HEK293 (cell line): ENCODE results near the gene MYO1D.
"Not testable (repeated sequence)": the region's sequence is repeated elsewhere in the genome, so short reads cannot be mapped to it uniquely, and the experiment has no call there.

Source experiments
- CTCF ChIA-PET: fragments of 350-600 bp; formaldehyde crosslinking; extraction: SDS; loops from one replicate; lab custom pipeline; 2021; ENCODE audit warnings: antibody characterized with exemption; lab: Yijun Ruan, JAX
- POLR2A ChIA-PET: fragments of 300-600 bp; formaldehyde crosslinking; extraction: SDS; loops from one replicate; lab custom pipeline; 2020; ENCODE audit warnings: antibody characterized with exemption, inconsistent platforms; lab: Yijun Ruan, JAX
- H3K27ac ChIP-seq: fragments of 200-500 bp; sonication (Bioruptor generic); 2 replicates; pipeline ENCODE4 v1.5.1; 2014; ENCODE audit warnings: low read depth, low read length, control low read depth, inconsistent platforms; ENCODE audit errors: extremely low read depth
- H3K36me3 ChIP-seq, 2 experiments: fragments of 200-500 bp in 1 of 2; sonication (Bioruptor generic) in 1 of 2; 1 replicate in 1 of 2; 2 replicates in 1 of 2; pipeline ENCODE4 v1.5.1; 2014 to 2017; ENCODE audit warnings: inconsistent platforms in 2 of 2, low read length in 2 of 2; ENCODE audit not compliant: control insufficient read depth in 2 of 2, insufficient read depth in 1 of 2
- H3K4me1 ChIP-seq: fragments of 200-500 bp; sonication (Bioruptor generic); 2 replicates; pipeline ENCODE4 v1.5.1; 2014; ENCODE audit warnings: mild to moderate bottlenecking, low read length, inconsistent platforms; ENCODE audit not compliant: control insufficient read depth, insufficient read depth
- H3K4me3 ChIP-seq: 2 replicates; pipeline ENCODE4 v1.5.1; 2011; ENCODE audit warnings: low read depth, mild to moderate bottlenecking, control low read depth, low read length, moderate library complexity
- H3K9me3 ChIP-seq: fragments of 200-500 bp; sonication (Bioruptor generic); 2 replicates; pipeline ENCODE4 v1.5.1; 2014; ENCODE audit warnings: low read depth, low read length, inconsistent platforms; ENCODE audit not compliant: control insufficient read depth, insufficient read depth
- BCL11B ChIP-seq: fragments of 450-650 bp; formaldehyde crosslinking; IDR thresholded peaks from 2 replicates; pipeline ENCODE4 v1.5.1; 2016; ENCODE audit warnings: low read depth, missing biosample characterization, missing genetic modification characterization
- ZNF146 ChIP-seq: fragments of 450-650 bp; formaldehyde crosslinking; IDR thresholded peaks from 2 replicates; pipeline ENCODE4 v1.5.1; 2016; ENCODE audit warnings: missing biosample characterization, missing genetic modification characterization
- ZNF221 ChIP-seq: fragments of 450-650 bp; formaldehyde crosslinking; IDR thresholded peaks from 2 replicates; pipeline ENCODE4 v1.5.1; 2017; ENCODE audit warnings: missing biosample characterization, missing genetic modification characterization, borderline replicate concordance
- ZNF37A ChIP-seq: fragments of 450-650 bp; IDR thresholded peaks from 2 replicates; pipeline ENCODE4 v1.5.1; 2018; ENCODE audit warnings: missing biosample characterization, missing genetic modification characterization
- ZNF48 ChIP-seq: fragments of 450-650 bp; formaldehyde crosslinking; IDR thresholded peaks from 2 replicates; pipeline ENCODE4 v1.5.1; 2016; ENCODE audit warnings: missing biosample characterization, missing genetic modification characterization
- ZNF530 ChIP-seq: fragments of 450-650 bp; formaldehyde crosslinking; IDR thresholded peaks from 2 replicates; pipeline ENCODE4 v1.5.1; 2016; ENCODE audit warnings: low read depth, missing biosample characterization, missing genetic modification characterization
- ZNF561 ChIP-seq: fragments of 450-650 bp; IDR thresholded peaks from 2 replicates; pipeline ENCODE4 v1.5.1; 2018; ENCODE audit warnings: missing biosample characterization, missing genetic modification characterization, borderline replicate concordance
- ZNF600 ChIP-seq: fragments of 450-650 bp; formaldehyde crosslinking; IDR thresholded peaks from 2 replicates; pipeline ENCODE4 v1.5.1; 2016; ENCODE audit warnings: missing biosample characterization, missing genetic modification characterization
- ZNF623 ChIP-seq: fragments of 450-650 bp; formaldehyde crosslinking; IDR thresholded peaks from 2 replicates; pipeline ENCODE4 v1.5.1; 2016; ENCODE audit warnings: missing biosample characterization, missing genetic modification characterization
- ZNF785 ChIP-seq: fragments of 450-650 bp; formaldehyde crosslinking; IDR thresholded peaks from 2 replicates; pipeline ENCODE4 v1.5.1; 2016; ENCODE audit warnings: missing biosample characterization, missing genetic modification characterization
- TF ChIP-seq, protein P1 (sequence below): fragments of 450-650 bp; formaldehyde crosslinking; IDR thresholded peaks from 2 replicates; pipeline ENCODE4 v1.5.1; 2016; ENCODE audit warnings: missing biosample characterization, missing genetic modification characterization
- TF ChIP-seq, protein P2 (sequence below): sonication (generic); formaldehyde crosslinking; IDR thresholded peaks from 2 replicates; pipeline ENCODE4 v1.8.1; 2022; ENCODE audit warnings: mild to moderate bottlenecking, moderate library complexity, missing genetic modification reagents
- TF ChIP-seq, protein P3 (sequence below): fragments of 450-650 bp; formaldehyde crosslinking; IDR thresholded peaks from 2 replicates; pipeline ENCODE4 v1.5.1; 2016; ENCODE audit warnings: missing biosample characterization, missing genetic modification characterization
- TF ChIP-seq, protein P4 (sequence below): fragments of 450-650 bp; formaldehyde crosslinking; IDR thresholded peaks from 2 replicates; pipeline ENCODE4 v1.5.1; 2017; ENCODE audit warnings: missing biosample characterization, missing genetic modification characterization

The MYO1D gene

DNA sequence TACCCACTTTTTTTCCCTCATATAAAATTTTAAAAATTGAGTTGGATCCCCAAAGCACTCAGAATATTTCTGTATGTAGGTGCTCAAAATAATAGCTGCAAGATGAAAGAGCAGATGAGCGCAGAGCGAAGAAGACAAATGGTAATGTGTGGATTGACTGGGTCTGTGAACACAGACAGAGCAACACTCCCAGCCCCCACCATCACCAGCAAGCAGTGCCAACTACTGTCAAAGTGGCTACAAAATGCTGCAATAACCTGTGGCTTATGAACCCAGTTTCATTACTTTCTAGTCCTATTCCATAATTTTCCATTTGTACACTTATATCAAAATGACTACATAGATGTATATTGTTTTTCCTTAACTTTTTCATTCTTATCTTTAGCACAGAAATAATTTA is 137.2 kb downstream of the MYO1D start:
- peaks cover 0 to 3% of the 10 kb centered on the region in 2 experiments; a peak in 1 of 3 replicates for H3K36me3 ChIP-seq
- TF ChIP-seq ZNF623 (tag by site-specific recombination) (no peak), ZNF530 (tag by site-specific recombination) (no peak), ZNF146 (no peak), ZNF221 (tag by site-specific recombination) (no peak), BCL11B (tag by site-specific recombination) (no peak), ZNF48 (tag by site-specific recombination) (no peak), ZNF600 (no peak), ZNF561 (tag by site-specific recombination) (no peak)
- TF ChIP-seq, protein P1, sequence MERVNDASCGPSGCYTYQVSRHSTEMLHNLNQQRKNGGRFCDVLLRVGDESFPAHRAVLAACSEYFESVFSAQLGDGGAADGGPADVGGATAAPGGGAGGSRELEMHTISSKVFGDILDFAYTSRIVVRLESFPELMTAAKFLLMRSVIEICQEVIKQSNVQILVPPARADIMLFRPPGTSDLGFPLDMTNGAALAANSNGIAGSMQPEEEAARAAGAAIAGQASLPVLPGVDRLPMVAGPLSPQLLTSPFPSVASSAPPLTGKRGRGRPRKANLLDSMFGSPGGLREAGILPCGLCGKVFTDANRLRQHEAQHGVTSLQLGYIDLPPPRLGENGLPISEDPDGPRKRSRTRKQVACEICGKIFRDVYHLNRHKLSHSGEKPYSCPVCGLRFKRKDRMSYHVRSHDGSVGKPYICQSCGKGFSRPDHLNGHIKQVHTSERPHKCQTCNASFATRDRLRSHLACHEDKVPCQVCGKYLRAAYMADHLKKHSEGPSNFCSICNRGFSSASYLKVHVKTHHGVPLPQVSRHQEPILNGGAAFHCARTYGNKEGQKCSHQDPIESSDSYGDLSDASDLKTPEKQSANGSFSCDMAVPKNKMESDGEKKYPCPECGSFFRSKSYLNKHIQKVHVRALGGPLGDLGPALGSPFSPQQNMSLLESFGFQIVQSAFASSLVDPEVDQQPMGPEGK (tag by site-specific recombination) = no peak
- TF ChIP-seq, protein P2, sequence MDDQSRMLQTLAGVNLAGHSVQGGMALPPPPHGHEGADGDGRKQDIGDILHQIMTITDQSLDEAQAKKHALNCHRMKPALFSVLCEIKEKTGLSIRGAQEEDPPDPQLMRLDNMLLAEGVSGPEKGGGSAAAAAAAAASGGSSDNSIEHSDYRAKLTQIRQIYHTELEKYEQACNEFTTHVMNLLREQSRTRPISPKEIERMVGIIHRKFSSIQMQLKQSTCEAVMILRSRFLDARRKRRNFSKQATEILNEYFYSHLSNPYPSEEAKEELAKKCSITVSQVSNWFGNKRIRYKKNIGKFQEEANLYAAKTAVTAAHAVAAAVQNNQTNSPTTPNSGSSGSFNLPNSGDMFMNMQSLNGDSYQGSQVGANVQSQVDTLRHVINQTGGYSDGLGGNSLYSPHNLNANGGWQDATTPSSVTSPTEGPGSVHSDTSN (CRISPR knock-in tag) = no peak
- TF ChIP-seq, protein P3, sequence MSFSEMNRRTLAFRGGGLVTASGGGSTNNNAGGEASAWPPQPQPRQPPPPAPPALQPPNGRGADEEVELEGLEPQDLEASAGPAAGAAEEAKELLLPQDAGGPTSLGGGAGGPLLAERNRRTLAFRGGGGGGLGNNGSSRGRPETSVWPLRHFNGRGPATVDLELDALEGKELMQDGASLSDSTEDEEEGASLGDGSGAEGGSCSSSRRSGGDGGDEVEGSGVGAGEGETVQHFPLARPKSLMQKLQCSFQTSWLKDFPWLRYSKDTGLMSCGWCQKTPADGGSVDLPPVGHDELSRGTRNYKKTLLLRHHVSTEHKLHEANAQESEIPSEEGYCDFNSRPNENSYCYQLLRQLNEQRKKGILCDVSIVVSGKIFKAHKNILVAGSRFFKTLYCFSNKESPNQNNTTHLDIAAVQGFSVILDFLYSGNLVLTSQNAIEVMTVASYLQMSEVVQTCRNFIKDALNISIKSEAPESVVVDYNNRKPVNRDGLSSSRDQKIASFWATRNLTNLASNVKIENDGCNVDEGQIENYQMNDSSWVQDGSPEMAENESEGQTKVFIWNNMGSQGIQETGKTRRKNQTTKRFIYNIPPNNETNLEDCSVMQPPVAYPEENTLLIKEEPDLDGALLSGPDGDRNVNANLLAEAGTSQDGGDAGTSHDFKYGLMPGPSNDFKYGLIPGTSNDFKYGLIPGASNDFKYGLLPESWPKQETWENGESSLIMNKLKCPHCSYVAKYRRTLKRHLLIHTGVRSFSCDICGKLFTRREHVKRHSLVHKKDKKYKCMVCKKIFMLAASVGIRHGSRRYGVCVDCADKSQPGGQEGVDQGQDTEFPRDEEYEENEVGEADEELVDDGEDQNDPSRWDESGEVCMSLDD = no peak
- TF ChIP-seq, all 188 proteins: peak for 0
- Histone ChIP-seq H3K27ac (no peak overlapping the region), H3K4me1 (no peaks in the 10 kb centered on the region), H3K4me3 (no peak overlapping the region), H3K9me3 (no peaks in the 10 kb centered on the region)
- CTCF ChIA-PET = no interaction called here
- POLR2A ChIA-PET = no interaction called here

DNA sequence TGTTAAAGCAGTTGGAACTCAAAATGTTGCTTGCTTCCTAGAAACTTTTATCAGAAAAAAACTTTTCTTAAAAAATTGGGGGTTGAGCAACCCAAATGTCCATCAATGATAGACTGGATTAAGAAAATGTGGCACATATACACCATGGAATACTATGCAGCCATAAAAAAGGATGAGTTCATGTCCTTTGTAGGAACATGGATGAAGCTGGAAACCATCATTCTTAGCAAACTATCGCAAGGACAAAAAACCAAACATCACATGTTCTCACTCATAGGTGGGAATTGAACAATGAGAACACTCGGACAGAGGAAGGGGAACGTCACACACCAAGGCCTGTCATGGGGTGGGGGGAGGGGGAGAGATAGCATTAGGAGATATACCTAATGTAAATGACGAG is 137.8 kb downstream of the MYO1D start:
- H3K4me1 ChIP-seq, H3K4me3 ChIP-seq, H3K27ac ChIP-seq, H3K9me3 ChIP-seq, CTCF ChIA-PET, POLR2A ChIA-PET, H3K36me3 ChIP-seq: not testable (repeated sequence)
- TF ChIP-seq ZNF146 = peak; percentile 88

DNA sequence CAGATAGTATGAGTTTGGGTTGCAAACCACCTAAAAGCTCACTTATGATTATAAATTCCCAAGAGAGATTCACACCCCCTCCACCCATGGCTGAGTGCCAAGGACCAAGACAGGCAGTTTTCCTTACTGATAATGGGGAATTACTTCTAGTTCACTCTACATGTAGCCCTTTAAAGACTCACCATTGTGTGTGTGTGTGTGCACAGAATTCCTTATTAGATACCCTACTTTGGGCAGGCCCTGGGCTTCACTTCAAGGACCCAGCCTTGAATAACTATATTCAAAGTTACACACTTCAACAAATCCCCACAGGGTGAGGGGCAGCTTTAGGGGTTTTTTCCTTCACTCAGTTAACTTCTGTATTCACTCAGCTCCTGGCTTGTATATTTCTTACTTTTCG is 143.5 kb downstream of the MYO1D start:
- Histone ChIP-seq H3K4me3 (no peak overlapping the region), H3K27ac (no peak overlapping the region), H3K9me3 (no peaks in the 10 kb centered on the region), H3K4me1 (no peaks in the 10 kb centered on the region), H3K36me3 (peaks cover 3 to 15% of the 10 kb centered on the region in 2 experiments; a peak in 2 of 3 replicates)
- POLR2A ChIA-PET = no interaction called here
- CTCF ChIA-PET = interaction anchor here (0.7 to 1.9 kb wide), 3 partner anchors 21 to 180 kb away, joined by 3 to 7 read pairs (median 3); no protein-coding TSS in a partner anchor
- TF ChIP-seq ZNF37A (no peak), ZNF785 (tag by site-specific recombination) (no peak)
- TF ChIP-seq, protein P4, sequence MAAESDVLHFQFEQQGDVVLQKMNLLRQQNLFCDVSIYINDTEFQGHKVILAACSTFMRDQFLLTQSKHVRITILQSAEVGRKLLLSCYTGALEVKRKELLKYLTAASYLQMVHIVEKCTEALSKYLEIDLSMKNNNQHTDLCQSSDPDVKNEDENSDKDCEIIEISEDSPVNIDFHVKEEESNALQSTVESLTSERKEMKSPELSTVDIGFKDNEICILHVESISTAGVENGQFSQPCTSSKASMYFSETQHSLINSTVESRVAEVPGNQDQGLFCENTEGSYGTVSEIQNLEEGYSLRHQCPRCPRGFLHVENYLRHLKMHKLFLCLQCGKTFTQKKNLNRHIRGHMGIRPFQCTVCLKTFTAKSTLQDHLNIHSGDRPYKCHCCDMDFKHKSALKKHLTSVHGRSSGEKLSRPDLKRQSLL (tag by site-specific recombination) = no peak
